ENCODE results near the gene TUBGCP2.

Gene TUBGCP2

GRCh38 chr10:133261726-133262325 is 46.8 kb downstream of the TUBGCP2 start:
- peak; percentile 47 to 81 for DNase-seq

GRCh38 chr10:133260895-133261725 is 47.6 kb downstream of the TUBGCP2 start:
- DNase-seq = peak; percentile 24 to 52

GRCh38 chr10:133259602-133259989 is 49.1 kb downstream of the TUBGCP2 start:
- DNase-seq = no peak

GRCh38 chr10:133258818-133259601 is 49.7 kb downstream of the TUBGCP2 start:
- peak; percentile 15 to 27 for DNase-seq

GRCh38 chr10:133258066-133258817 is 50.4 kb downstream of the TUBGCP2 start:
- no peak for DNase-seq

- no peak for DNase-seq
Measured at GRCh38 chr10:133257489-133258065, 51.1 kb downstream of the TUBGCP2 start.

- no peak for DNase-seq
Measured at GRCh38 chr10:133255323-133255722, 53.3 kb downstream of the TUBGCP2 start.

GRCh38 chr10:133254421-133255120 is 54.1 kb downstream of the TUBGCP2 start:
- DNase-seq = no peak

- DNase-seq = no peak
Measured at GRCh38 chr10:133253361-133253955, 55.2 kb downstream of the TUBGCP2 start.

GRCh38 chr10:133252223-133252552 is 56.5 kb downstream of the TUBGCP2 start:
- no peak for DNase-seq

GRCh38 chr10:133251388-133252222 is 57.1 kb downstream of the TUBGCP2 start:
- DNase-seq = no peak

- no peak for DNase-seq
Measured at GRCh38 chr10:133249975-133250754, 58.5 kb downstream of the TUBGCP2 start.

GRCh38 chr10:133249094-133249780 is 59.4 kb downstream of the TUBGCP2 start:
- DNase-seq = no peak

- DNase-seq = no peak
Measured at GRCh38 chr10:133248334-133248715, 60.3 kb downstream of the TUBGCP2 start.

GRCh38 chr10:133247681-133248333 is 60.9 kb downstream of the TUBGCP2 start:
- DNase-seq = no peak

- no peak for DNase-seq
Measured at GRCh38 chr10:133246236-133246626, 62.4 kb downstream of the TUBGCP2 start.

- no peak for DNase-seq
Measured at GRCh38 chr10:133245439-133246235, 63.0 kb downstream of the TUBGCP2 start.

GRCh38 chr10:133243593-133243992 is 65.1 kb downstream of the TUBGCP2 start:
- no peak for DNase-seq
